ENCODE data around the gene RUNDC3A.
A peak's percentile ranks its signal among the peaks of the same experiment; 100 is the strongest.

RUNDC3A gene

GRCh38 chr17:44307387-44308186 is 814 bp upstream of the RUNDC3A start:
- Histone ChIP-seq H3K36me3 (no peaks in the 10 kb centered on the region), H3K4me1 (peaks cover 9 to 28% (median 17%) of the 10 kb centered on the region in 10 experiments), H3K4me2 (peak overlapping the region; percentile 71 to 93 (median 87)), H3K9me3 (replicated peaks in 1 of 11) (no peaks in the 10 kb centered on the region), H3K27me3 (peaks cover 16 to 52% (median 41%) of the 10 kb centered on the region in 11 experiments), H3K4me3 (peak overlapping the region; percentile 31 to 67 (median 52); a peak in 14 of 20 replicates), H4K20me1 (peaks cover 0 to 25% (median 5%) of the 10 kb centered on the region in 11 experiments; a peak in 12 of 22 replicates), H3K27ac (no peak overlapping the region), H3K9ac (peak overlapping the region in 1 of 11 experiments; percentile 31; a peak in 2 of 22 replicates)
- no peak for TF ChIP-seq Cebpa-rat (IDR thresholded peaks at IDR 0.05)

- Histone ChIP-seq H3K9me3 (replicated peaks in 1 of 11) (no peaks in the 10 kb centered on the region), H3K4me1 (peaks cover 9 to 28% (median 17%) of the 10 kb centered on the region in 10 experiments), H3K36me3 (no peaks in the 10 kb centered on the region), H3K27me3 (peaks cover 28 to 65% (median 54%) of the 10 kb centered on the region in 11 experiments), H3K4me3 (peak overlapping the region in 7 of 10 experiments; percentile 32 to 67 (median 53); a peak in 11 of 20 replicates), H3K9ac (no peak overlapping the region), H4K20me1 (peaks cover 0 to 34% (median 8%) of the 10 kb centered on the region in 11 experiments; a peak in 12 of 22 replicates), H3K4me2 (peak overlapping the region; percentile 36 to 92 (median 85); a peak in 20 of 22 replicates), H3K27ac (no peak overlapping the region)
- no peak for TF ChIP-seq Cebpa-rat (IDR thresholded peaks at IDR 0.05)
Observed at GRCh38 chr17:44308865-44309264, 464 bp downstream of the RUNDC3A start.

GRCh38 chr17:44309472-44309871 is 1.1 kb downstream of the RUNDC3A start:
- Histone ChIP-seq H4K20me1 (peaks cover 0 to 38% (median 8%) of the 10 kb centered on the region in 11 experiments; a peak in 12 of 22 replicates), H3K27me3 (peaks cover 34 to 71% (median 60%) of the 10 kb centered on the region in 11 experiments), H3K4me3 (no peak overlapping the region), H3K4me1 (peaks cover 9 to 28% (median 17%) of the 10 kb centered on the region in 10 experiments), H3K4me2 (peak overlapping the region in 10 of 11 experiments; percentile 36 to 92 (median 84); a peak in 15 of 22 replicates), H3K9ac (no peak overlapping the region), H3K36me3 (no peaks in the 10 kb centered on the region), H3K27ac (no peak overlapping the region), H3K9me3 (replicated peaks in 1 of 11) (no peaks in the 10 kb centered on the region)
- TF ChIP-seq Cebpa-rat (IDR thresholded peaks at IDR 0.05), result no peak

- no peaks in the 10 kb centered on the region for H3K36me3 ChIP-seq
- no peak overlapping the region for H3K4me3 ChIP-seq
- H3K9me3 ChIP-seq (replicated peaks in 1 of 11), result no peaks in the 10 kb centered on the region
- H3K27ac ChIP-seq, result no peak overlapping the region
- H3K9ac ChIP-seq, result no peak overlapping the region
- peaks cover 9 to 28% (median 17%) of the 10 kb centered on the region in 10 experiments for H3K4me1 ChIP-seq
- no peak for TF ChIP-seq Cebpa-rat (IDR thresholded peaks at IDR 0.05)
- H3K4me2 ChIP-seq, result no peak overlapping the region; a peak in 2 of 22 replicates
- H4K20me1 ChIP-seq, result peaks cover 0 to 43% (median 8%) of the 10 kb centered on the region in 11 experiments; a peak in 12 of 22 replicates
- peaks cover 41 to 78% (median 67%) of the 10 kb centered on the region in 11 experiments for H3K27me3 ChIP-seq
Observed at GRCh38 chr17:44310188-44310587, 1.8 kb downstream of the RUNDC3A start.

DNA sequence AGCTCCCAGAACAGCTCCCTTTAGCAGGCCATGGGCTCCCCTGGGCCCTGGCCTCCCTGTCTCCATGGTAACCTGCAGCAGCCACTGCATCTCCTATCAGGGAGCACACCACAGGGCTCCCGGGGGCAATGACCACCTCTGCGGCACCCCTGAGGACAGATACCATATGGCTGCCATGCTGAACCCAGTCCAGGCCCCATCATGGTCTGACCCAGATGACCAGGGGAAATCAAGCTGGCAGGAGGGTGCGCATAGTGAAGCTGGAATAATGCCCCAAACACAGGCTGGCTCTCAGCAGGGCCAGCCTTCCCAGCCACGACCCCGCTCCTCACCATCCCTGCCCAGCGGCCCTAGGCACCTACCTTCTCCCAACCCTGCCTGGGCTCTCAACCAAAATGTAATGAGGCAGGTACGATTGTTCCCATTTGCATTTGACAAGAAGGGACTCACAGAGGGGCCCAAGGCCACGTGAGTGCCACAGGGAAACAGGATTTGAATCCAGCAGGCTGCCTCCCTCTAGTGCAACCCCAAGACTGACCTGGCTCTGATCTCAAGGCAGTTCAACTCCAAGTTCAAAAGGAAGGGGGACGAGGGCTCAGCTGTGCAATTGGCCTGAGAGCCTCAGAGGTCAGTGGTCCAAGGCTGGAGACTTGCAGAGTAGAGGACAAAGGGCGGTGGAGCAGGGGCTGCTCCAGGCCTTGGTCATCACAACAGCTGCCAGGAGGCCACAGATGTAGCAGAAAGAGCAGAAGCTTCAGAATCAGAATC is 2.4 kb downstream of the RUNDC3A start:
- H3K4me1 ChIP-seq, result peaks cover 9 to 30% (median 17%) of the 10 kb centered on the region in 10 experiments
- H3K9ac ChIP-seq, result no peak overlapping the region
- TF ChIP-seq Cebpa-rat (IDR thresholded peaks at IDR 0.05), result no peak
- H3K9me3 ChIP-seq (replicated peaks in 1 of 11), result no peaks in the 10 kb centered on the region
- H4K20me1 ChIP-seq, result peaks cover 0 to 44% (median 9%) of the 10 kb centered on the region in 11 experiments; a peak in 13 of 22 replicates
- H3K4me2 ChIP-seq, result no peak overlapping the region; a peak in 1 of 22 replicates
- H3K4me3 ChIP-seq, result no peak overlapping the region
- H3K27me3 ChIP-seq, result peaks cover 48 to 84% (median 73%) of the 10 kb centered on the region in 11 experiments
- no peak overlapping the region for H3K27ac ChIP-seq
- H3K36me3 ChIP-seq, result no peaks in the 10 kb centered on the region

GRCh38 chr17:44311562-44312181 is 3.3 kb downstream of the RUNDC3A start:
- Histone ChIP-seq H3K36me3 (no peaks in the 10 kb centered on the region), H3K4me3 (no peak overlapping the region), H3K9ac (no peak overlapping the region), H3K27me3 (peaks cover 56 to 89% (median 80%) of the 10 kb centered on the region in 11 experiments), H3K27ac (no peak overlapping the region), H3K4me1 (peaks cover 9 to 33% (median 17%) of the 10 kb centered on the region in 10 experiments), H3K9me3 (replicated peaks in 1 of 11) (no peaks in the 10 kb centered on the region), H3K4me2 (no peak overlapping the region), H4K20me1 (peaks cover 0 to 53% (median 12%) of the 10 kb centered on the region in 11 experiments; a peak in 13 of 22 replicates)
- no peak for TF ChIP-seq Cebpa-rat (IDR thresholded peaks at IDR 0.05)

GRCh38 chr17:44312396-44313104 is 4.1 kb downstream of the RUNDC3A start:
- Histone ChIP-seq H3K4me3 (no peak overlapping the region), H4K20me1 (peaks cover 0 to 62% (median 13%) of the 10 kb centered on the region in 11 experiments; a peak in 14 of 22 replicates), H3K9me3 (replicated peaks in 1 of 11) (peaks cover 0 to 7% (median 5%) of the 10 kb centered on the region in 11 experiments; a peak in 12 of 22 replicates), H3K27ac (no peak overlapping the region), H3K27me3 (peaks cover 56 to 89% (median 80%) of the 10 kb centered on the region in 11 experiments), H3K4me2 (no peak overlapping the region), H3K36me3 (peaks cover 0 to 2% (median 0%) of the 10 kb centered on the region in 11 experiments; a peak in 1 of 22 replicates), H3K9ac (no peak overlapping the region), H3K4me1 (peaks cover 4 to 31% (median 14%) of the 10 kb centered on the region in 10 experiments)
- TF ChIP-seq Cebpa-rat (IDR thresholded peaks at IDR 0.05), result no peak

DNA sequence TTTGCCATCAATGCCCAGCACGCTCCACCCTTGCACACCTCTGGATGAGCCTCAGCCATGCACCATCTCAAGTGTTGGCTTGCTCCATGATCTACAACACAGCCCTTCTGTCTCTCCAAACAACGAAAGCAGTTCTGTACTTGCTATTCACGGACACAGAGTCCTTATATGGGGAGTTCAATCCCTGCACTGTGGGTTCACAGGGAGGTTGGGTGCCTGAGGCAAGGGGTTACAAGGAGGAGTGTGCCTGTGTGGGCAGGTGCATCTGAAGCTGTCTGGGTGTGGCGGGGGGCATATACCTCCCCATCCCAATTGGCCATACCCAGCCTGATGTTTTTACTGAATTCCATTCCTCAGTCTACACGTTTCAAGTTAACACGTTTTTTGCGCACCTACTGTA is 5.6 kb downstream of the RUNDC3A start:
- Histone ChIP-seq H3K36me3 (peaks cover 0 to 16% (median 7%) of the 10 kb centered on the region in 11 experiments; a peak in 15 of 22 replicates), H3K4me3 (no peak overlapping the region), H3K4me1 (peaks cover 0 to 21% (median 7%) of the 10 kb centered on the region in 10 experiments; a peak in 15 of 20 replicates), H3K4me2 (no peak overlapping the region), H4K20me1 (peaks cover 0 to 77% (median 22%) of the 10 kb centered on the region in 11 experiments; a peak in 16 of 22 replicates), H3K27ac (no peak overlapping the region), H3K9ac (no peak overlapping the region), H3K27me3 (peaks cover 61 to 95% (median 85%) of the 10 kb centered on the region in 11 experiments), H3K9me3 (replicated peaks in 1 of 11) (peaks cover 0 to 12% (median 9%) of the 10 kb centered on the region in 11 experiments; a peak in 12 of 22 replicates)
- TF ChIP-seq Cebpa-rat (IDR thresholded peaks at IDR 0.05), result no peak

Data from BLaER1 treated with 17β-estradiol and CSF1 and Interleukin-3, amounts not matched to agents 10 nM and 100 nM (cell line).